ENCODE measurements around the gene CDHR4.

CDHR4 gene

GRCh38 chr3:49757197-49757596 lies 42.5 kb downstream of the CDHR4 start:
- H3F3A ChIP-seq (ENCODE audit: insufficient read depth, low read length), result no peaks in the 10 kb centered on the region
- H4K20me1 ChIP-seq (ENCODE audit: insufficient read depth, low read length), result peaks cover 16% of the 10 kb centered on the region; the same call in 1 of the 2 replicates
- no peak overlapping the region for H3K4me3 ChIP-seq (ENCODE audit: low read length)
- H3K9me3 ChIP-seq (replicated peaks; ENCODE audit: insufficient read depth, low read length), result no peaks in the 10 kb centered on the region
- H3K9ac ChIP-seq (ENCODE audit: low read length), result no peak overlapping the region
- H2AFZ ChIP-seq (ENCODE audit: low read length), result no peak overlapping the region
- no peaks in the 10 kb centered on the region for H3K9me2 ChIP-seq (replicated peaks; ENCODE audit: insufficient read depth, low read length)
- H3K27me3 ChIP-seq (replicated peaks; ENCODE audit: insufficient read depth, low read length), result no peaks in the 10 kb centered on the region
- H3K27ac ChIP-seq (ENCODE audit: low read length), result no peak overlapping the region
- TF ChIP-seq EZH2phosphoT487 (IDR thresholded peaks at IDR 0.05; ENCODE audit: low read length) (no peak), EZH2 (optimal IDR thresholded peaks at IDR 0.05; ENCODE audit: low read depth, low read length) (no peak)
- no peaks in the 10 kb centered on the region for H3K4me1 ChIP-seq (ENCODE audit: low read length)
- peaks cover 88% of the 10 kb centered on the region for H3K79me2 ChIP-seq (ENCODE audit: low read length)
- DNase-seq, result no peak
- no peak overlapping the region for H3K4me2 ChIP-seq (ENCODE audit: low read depth, low read length)
- H3K36me3 ChIP-seq (replicated peaks; ENCODE audit: insufficient read depth, low read length), result no peaks in the 10 kb centered on the region; the same call in 1 of the 2 replicates

- TF ChIP-seq EZH2 (optimal IDR thresholded peaks at IDR 0.05; ENCODE audit: low read depth, low read length), result no peak
- no peak for TF ChIP-seq CTCF (IDR thresholded peaks at IDR 0.05; ENCODE audit: low read length)
- no peak for TF ChIP-seq EZH2phosphoT487 (IDR thresholded peaks at IDR 0.05; ENCODE audit: low read length)
- H3K27me3 ChIP-seq (replicated peaks; ENCODE audit: insufficient read depth, low read length), result no peaks in the 10 kb centered on the region
- H3K9me3 ChIP-seq (replicated peaks; ENCODE audit: insufficient read depth, low read length), result no peaks in the 10 kb centered on the region
- no peak for DNase-seq
- H4K20me1 ChIP-seq (ENCODE audit: insufficient read depth, low read length), result peaks cover 16% of the 10 kb centered on the region; the same call in 1 of the 2 replicates
- H3K79me2 ChIP-seq (ENCODE audit: low read length), result peaks cover 81% of the 10 kb centered on the region
- H3K4me3 ChIP-seq (ENCODE audit: low read length), result no peak overlapping the region
- H3K36me3 ChIP-seq (replicated peaks; ENCODE audit: insufficient read depth, low read length), result no peaks in the 10 kb centered on the region; the same call in 1 of the 2 replicates
- H2AFZ ChIP-seq (ENCODE audit: low read length), result no peak overlapping the region
- H3K4me2 ChIP-seq (ENCODE audit: low read depth, low read length), result no peak overlapping the region
- no peaks in the 10 kb centered on the region for H3F3A ChIP-seq (ENCODE audit: insufficient read depth, low read length)
- H3K9ac ChIP-seq (ENCODE audit: low read length), result no peak overlapping the region
- no peak overlapping the region for H3K27ac ChIP-seq (ENCODE audit: low read length)
- H3K4me1 ChIP-seq (ENCODE audit: low read length), result no peaks in the 10 kb centered on the region
- H3K9me2 ChIP-seq (replicated peaks; ENCODE audit: insufficient read depth, low read length), result no peaks in the 10 kb centered on the region
Measured at GRCh38 chr3:49756036-49756435, 43.6 kb downstream of the CDHR4 start.

- TF ChIP-seq EZH2phosphoT487 (IDR thresholded peaks at IDR 0.05; ENCODE audit: low read length) (no peak), EZH2 (optimal IDR thresholded peaks at IDR 0.05; ENCODE audit: low read depth, low read length) (no peak), CTCF (IDR thresholded peaks at IDR 0.05; ENCODE audit: low read length) (no peak)
- no peaks in the 10 kb centered on the region for H3F3A ChIP-seq (ENCODE audit: insufficient read depth, low read length)
- no peak overlapping the region for H3K4me3 ChIP-seq (ENCODE audit: low read length)
- H3K9ac ChIP-seq (ENCODE audit: low read length), result no peak overlapping the region
- no peak overlapping the region for H3K27ac ChIP-seq (ENCODE audit: low read length)
- no peaks in the 10 kb centered on the region for H3K27me3 ChIP-seq (replicated peaks; ENCODE audit: insufficient read depth, low read length)
- no peak overlapping the region for H2AFZ ChIP-seq (ENCODE audit: low read length)
- peaks cover 10% of the 10 kb centered on the region; the same call in 1 of the 2 replicates for H4K20me1 ChIP-seq (ENCODE audit: insufficient read depth, low read length)
- no peaks in the 10 kb centered on the region for H3K36me3 ChIP-seq (replicated peaks; ENCODE audit: insufficient read depth, low read length)
- no peaks in the 10 kb centered on the region for H3K4me1 ChIP-seq (ENCODE audit: low read length)
- H3K9me2 ChIP-seq (replicated peaks; ENCODE audit: insufficient read depth, low read length), result no peaks in the 10 kb centered on the region
- no peak for DNase-seq
- peaks cover 78% of the 10 kb centered on the region for H3K79me2 ChIP-seq (ENCODE audit: low read length)
- H3K9me3 ChIP-seq (replicated peaks; ENCODE audit: insufficient read depth, low read length), result no peaks in the 10 kb centered on the region
- H3K4me2 ChIP-seq (ENCODE audit: low read depth, low read length), result no peak overlapping the region
Measured at GRCh38 chr3:49754536-49754935, 45.1 kb downstream of the CDHR4 start.

- Histone ChIP-seq H3K36me3 (replicated peaks; ENCODE audit: insufficient read depth, low read length) (no peaks in the 10 kb centered on the region), H3K4me1 (ENCODE audit: low read length) (no peaks in the 10 kb centered on the region), H3K4me3 (ENCODE audit: low read length) (no peak overlapping the region), H3K9me3 (replicated peaks; ENCODE audit: insufficient read depth, low read length) (no peaks in the 10 kb centered on the region), H3K9me2 (replicated peaks; ENCODE audit: insufficient read depth, low read length) (no peaks in the 10 kb centered on the region), H2AFZ (ENCODE audit: low read length) (no peak overlapping the region), H4K20me1 (ENCODE audit: insufficient read depth, low read length) (0 out of 2 replicates have a peak, but pooled peaks cover 7% of the 10 kb centered on the region), H3K27me3 (replicated peaks; ENCODE audit: insufficient read depth, low read length) (no peaks in the 10 kb centered on the region), H3F3A (ENCODE audit: insufficient read depth, low read length) (no peaks in the 10 kb centered on the region), H3K27ac (ENCODE audit: low read length) (no peak overlapping the region), H3K9ac (ENCODE audit: low read length) (no peak overlapping the region), H3K79me2 (ENCODE audit: low read length) (peaks cover 58% of the 10 kb centered on the region), H3K4me2 (ENCODE audit: low read depth, low read length) (no peak overlapping the region)
- no peak for DNase-seq
- TF ChIP-seq EZH2 (optimal IDR thresholded peaks at IDR 0.05; ENCODE audit: low read depth, low read length) (no peak), EZH2phosphoT487 (IDR thresholded peaks at IDR 0.05; ENCODE audit: low read length) (no peak), CTCF (IDR thresholded peaks at IDR 0.05; ENCODE audit: low read length) (no peak)
Measured at GRCh38 chr3:49751501-49751900, 48.2 kb downstream of the CDHR4 start.

Measured in MM.1S (cell line).